HepG2 (cell line): ENCODE data around the gene NUDT8. TPM values are rescaled to one million over a fixed set of nuclear protein-coding genes. Genes with fewer than 3 reads are reported as not detected.

Experiments used
- ARNTL ChIP-seq: sonication (generic); formaldehyde crosslinking; IDR thresholded peaks from 2 replicates; pipeline ENCODE4 v1.4.0; 2020; ENCODE audit warnings: mild to moderate bottlenecking, missing genetic modification reagents
- ATF1 ChIP-seq: IDR thresholded peaks from 2 replicates; pipeline ENCODE4 v1.6.1; 2016; ENCODE audit warnings: mild to moderate bottlenecking, control low read depth
- BRCA1 ChIP-seq: sonication (generic); formaldehyde crosslinking; IDR thresholded peaks from 2 replicates; pipeline ENCODE4 v1.4.0; 2020; ENCODE audit warnings: missing genetic modification reagents
- CEBPB ChIP-seq: IDR thresholded peaks from 2 replicates; pipeline ENCODE4 v1.6.1; 2011; ENCODE audit warnings: low read depth, low read length, improper control_type of control experiment, borderline replicate concordance
- ELF1 ChIP-seq: sonication (generic); formaldehyde crosslinking; IDR thresholded peaks from 2 replicates; pipeline ENCODE4 v1.4.0; 2020; ENCODE audit warnings: missing genetic modification reagents
- HNF1B ChIP-seq: sonication (generic); formaldehyde crosslinking; IDR thresholded peaks from 2 replicates; pipeline ENCODE4 v1.5.1; 2020; ENCODE audit warnings: mild to moderate bottlenecking, moderate library complexity, missing genetic modification reagents
- HOXA7 ChIP-seq: sonication (generic); formaldehyde crosslinking; IDR thresholded peaks from 2 replicates; pipeline ENCODE4 v1.8.1; 2022; ENCODE audit warnings: mild to moderate bottlenecking, missing genetic modification reagents, moderate library complexity
- JARID2 ChIP-seq: sonication (generic); formaldehyde crosslinking; IDR thresholded peaks from 2 replicates; pipeline ENCODE4 v1.8.1; 2023; ENCODE audit warnings: missing genetic modification reagents, inconsistent platforms; ENCODE audit not compliant: insufficient replicate concordance
- KLF15 ChIP-seq: sonication (generic); formaldehyde crosslinking; IDR thresholded peaks from 2 replicates; pipeline ENCODE4 v1.8.1; 2023; ENCODE audit warnings: borderline replicate concordance, mild to moderate bottlenecking, inconsistent platforms, missing genetic modification reagents, mixed read lengths
- LRRFIP1 ChIP-seq: sonication (generic); formaldehyde crosslinking; conservative IDR thresholded peaks from 2 replicates; pipeline ENCODE4 v1.4.0; 2020; ENCODE audit warnings: missing genetic modification reagents
- POGZ ChIP-seq: sonication (generic); formaldehyde crosslinking; IDR thresholded peaks from 2 replicates; pipeline ENCODE4 v1.4.0; 2020; ENCODE audit warnings: mild to moderate bottlenecking, missing genetic modification reagents
- RFX5 ChIP-seq: IDR thresholded peaks from 2 replicates; pipeline ENCODE4 v1.6.1; 2011; ENCODE audit warnings: low read depth, low read length, improper control_type of control experiment
- SMAD1 ChIP-seq: sonication (generic); formaldehyde crosslinking; IDR thresholded peaks from 2 replicates; pipeline ENCODE4 v1.4.0; 2020; ENCODE audit warnings: missing genetic modification reagents, low read depth, mild to moderate bottlenecking, borderline replicate concordance
- TSC22D2 ChIP-seq: sonication (generic); formaldehyde crosslinking; IDR thresholded peaks from 2 replicates; pipeline ENCODE4 v1.5.1; 2020; ENCODE audit warnings: missing genetic modification reagents, mild to moderate bottlenecking, borderline replicate concordance
- ZFYVE20 ChIP-seq: sonication (generic); formaldehyde crosslinking; IDR thresholded peaks from 2 replicates; pipeline ENCODE4 v1.8.0; 2023; ENCODE audit warnings: low read depth, mild to moderate bottlenecking, moderate library complexity, missing genetic modification reagents, borderline replicate concordance
- ZNF138 ChIP-seq: sonication (generic); formaldehyde crosslinking; IDR thresholded peaks from 2 replicates; pipeline ENCODE4 v1.5.0; 2020; ENCODE audit warnings: mild to moderate bottlenecking, low read depth, missing genetic modification reagents
- ZNF256 ChIP-seq: sonication (generic); formaldehyde crosslinking; conservative IDR thresholded peaks from 2 replicates; pipeline ENCODE4 v1.4.0; 2020; ENCODE audit warnings: missing genetic modification reagents
- ZNF383 ChIP-seq: sonication (generic); formaldehyde crosslinking; IDR thresholded peaks from 2 replicates; pipeline ENCODE4 v1.4.0; 2020; ENCODE audit warnings: missing genetic modification reagents, mild to moderate bottlenecking, borderline replicate concordance
- ZNF746 ChIP-seq: sonication (generic); formaldehyde crosslinking; IDR thresholded peaks from 2 replicates; pipeline ENCODE4 v1.8.0; 2022; ENCODE audit warnings: mild to moderate bottlenecking, missing genetic modification reagents
- polyA plus RNA-seq, 8 experiments: library from polyadenylated mRNA; depleted of rRNA in 3 of 8; stranded (reverse) in 7 of 8; unstranded in 1 of 8; fragments of >200 nt; fragmentation: Illumina TruSeq in 4 of 8; extraction: Trizol in 4 of 8; gene quantifications; 2 replicates each; pipeline versions ENCODE4 v1.2.1 to v1.2.3, GENCODE V29; 2011 to 2016; ENCODE audit warnings: low read depth in 4 of 8, missing spikeins in 1 of 8, mixed read lengths in 1 of 8; ENCODE audit not compliant: insufficient read depth in 1 of 8
- total RNA-seq, 5 experiments: library from RNA; depleted of rRNA; stranded (reverse); fragments of >200 nt; fragmentation: Illumina TruSeq; extraction: Trizol; gene quantifications; 2 replicates each; pipeline ENCODE4 v1.2.3, GENCODE V29; 2016; ENCODE audit warnings: low read depth in 1 of 5
- TF ChIP-seq, protein P1 (sequence below), 2 experiments: fragments of 450-650 bp in 1 of 2; sonication (generic) in 1 of 2; formaldehyde crosslinking; IDR thresholded peaks; 2 replicates each; pipeline versions ENCODE4 v1.5.0 to v1.8.0; 2020 to 2022; ENCODE audit warnings: mild to moderate bottlenecking in 1 of 2, missing genetic modification reagents in 1 of 2
- TF ChIP-seq, protein P2 (sequence below): sonication (generic); formaldehyde crosslinking; IDR thresholded peaks from 2 replicates; pipeline ENCODE4 v1.5.1; 2020; ENCODE audit warnings: missing genetic modification reagents, mild to moderate bottlenecking, borderline replicate concordance

NUDT8 gene
- total and polyA plus RNA-seq, 2 of the 13 experiments (the other 11 are each of a cell fraction or from before 2014, with no cell fraction given): 6.7 to 25.8 TPM

- TF ChIP-seq POGZ (CRISPR knock-in tag) (no peak), TSC22D2 (peak; percentile 67; the same call in 1 of the 2 replicates), CEBPB (no peak), ARNTL (CRISPR knock-in tag) (peak; percentile 50; the same call in 1 of the 2 replicates), LRRFIP1 (CRISPR knock-in tag) (no peak), HNF1B (0 out of 2 replicates have a peak, but pooled peaks have one; percentile 53), HOXA7 (CRISPR knock-in tag) (no peak), JARID2 (CRISPR knock-in tag) (peak; percentile 79), ZNF746 (CRISPR knock-in tag) (no peak; the same call in 1 of the 2 replicates), ATF1 (CRISPR knock-in tag) (no peak), RFX5 (no peak), ZNF256 (CRISPR knock-in tag) (no peak), BRCA1 (CRISPR knock-in tag) (0 out of 2 replicates have a peak, but pooled peaks have one; percentile 38), KLF15 (CRISPR knock-in tag) (peak; percentile 50; the same call in 1 of the 2 replicates), ELF1 (CRISPR knock-in tag) (peak; percentile 44; the same call in 1 of the 2 replicates), ZNF138 (CRISPR knock-in tag) (no peak), SMAD1 (no peak), ZNF383 (CRISPR knock-in tag) (no peak), ZFYVE20 (peak; percentile 67; the same call in 1 of the 2 replicates)
- TF ChIP-seq, protein P1, sequence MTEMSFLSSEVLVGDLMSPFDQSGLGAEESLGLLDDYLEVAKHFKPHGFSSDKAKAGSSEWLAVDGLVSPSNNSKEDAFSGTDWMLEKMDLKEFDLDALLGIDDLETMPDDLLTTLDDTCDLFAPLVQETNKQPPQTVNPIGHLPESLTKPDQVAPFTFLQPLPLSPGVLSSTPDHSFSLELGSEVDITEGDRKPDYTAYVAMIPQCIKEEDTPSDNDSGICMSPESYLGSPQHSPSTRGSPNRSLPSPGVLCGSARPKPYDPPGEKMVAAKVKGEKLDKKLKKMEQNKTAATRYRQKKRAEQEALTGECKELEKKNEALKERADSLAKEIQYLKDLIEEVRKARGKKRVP (CRISPR knock-in tag; IDR thresholded peaks at IDR 0.05): no peak
- TF ChIP-seq, protein P2, sequence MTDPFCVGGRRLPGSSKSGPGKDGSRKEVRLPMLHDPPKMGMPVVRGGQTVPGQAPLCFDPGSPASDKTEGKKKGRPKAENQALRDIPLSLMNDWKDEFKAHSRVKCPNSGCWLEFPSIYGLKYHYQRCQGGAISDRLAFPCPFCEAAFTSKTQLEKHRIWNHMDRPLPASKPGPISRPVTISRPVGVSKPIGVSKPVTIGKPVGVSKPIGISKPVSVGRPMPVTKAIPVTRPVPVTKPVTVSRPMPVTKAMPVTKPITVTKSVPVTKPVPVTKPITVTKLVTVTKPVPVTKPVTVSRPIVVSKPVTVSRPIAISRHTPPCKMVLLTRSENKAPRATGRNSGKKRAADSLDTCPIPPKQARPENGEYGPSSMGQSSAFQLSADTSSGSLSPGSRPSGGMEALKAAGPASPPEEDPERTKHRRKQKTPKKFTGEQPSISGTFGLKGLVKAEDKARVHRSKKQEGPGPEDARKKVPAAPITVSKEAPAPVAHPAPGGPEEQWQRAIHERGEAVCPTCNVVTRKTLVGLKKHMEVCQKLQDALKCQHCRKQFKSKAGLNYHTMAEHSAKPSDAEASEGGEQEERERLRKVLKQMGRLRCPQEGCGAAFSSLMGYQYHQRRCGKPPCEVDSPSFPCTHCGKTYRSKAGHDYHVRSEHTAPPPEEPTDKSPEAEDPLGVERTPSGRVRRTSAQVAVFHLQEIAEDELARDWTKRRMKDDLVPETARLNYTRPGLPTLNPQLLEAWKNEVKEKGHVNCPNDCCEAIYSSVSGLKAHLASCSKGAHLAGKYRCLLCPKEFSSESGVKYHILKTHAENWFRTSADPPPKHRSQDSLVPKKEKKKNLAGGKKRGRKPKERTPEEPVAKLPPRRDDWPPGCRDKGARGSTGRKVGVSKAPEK: no peak
These were observed at the start of gene NUDT8 (continued) for GRCh38 chr11:67629386-67630227.
